ENCODE data around the gene PDPN.

GRCh38 chr1:13616234-13616633 lies 32.6 kb downstream of the PDPN start:
- TF ChIP-seq CTCF (IDR thresholded peaks at IDR 0.05; ENCODE audit: low read depth, low read length, poor library complexity, severe bottlenecking) = no peak
- TF ChIP-seq EZH2phosphoT487 (IDR thresholded peaks at IDR 0.05; ENCODE audit: borderline replicate concordance, low read length) = no peak

Measured in DOHH2 (cell line).